Smooth muscle cell of the brain vasculature (primary cell): ENCODE measurements around the gene CNDP2.
"Not testable (repeated sequence)": the region's sequence is repeated elsewhere in the genome, so short reads cannot be mapped to it uniquely, and the experiment has no call there.

Source experiments
- DNase-seq: peaks from one replicate; pipeline ENCODE4 v3.0.0-alpha.2; 2012; ENCODE audit warnings: low read depth, low spot score

CNDP2 gene

DNA sequence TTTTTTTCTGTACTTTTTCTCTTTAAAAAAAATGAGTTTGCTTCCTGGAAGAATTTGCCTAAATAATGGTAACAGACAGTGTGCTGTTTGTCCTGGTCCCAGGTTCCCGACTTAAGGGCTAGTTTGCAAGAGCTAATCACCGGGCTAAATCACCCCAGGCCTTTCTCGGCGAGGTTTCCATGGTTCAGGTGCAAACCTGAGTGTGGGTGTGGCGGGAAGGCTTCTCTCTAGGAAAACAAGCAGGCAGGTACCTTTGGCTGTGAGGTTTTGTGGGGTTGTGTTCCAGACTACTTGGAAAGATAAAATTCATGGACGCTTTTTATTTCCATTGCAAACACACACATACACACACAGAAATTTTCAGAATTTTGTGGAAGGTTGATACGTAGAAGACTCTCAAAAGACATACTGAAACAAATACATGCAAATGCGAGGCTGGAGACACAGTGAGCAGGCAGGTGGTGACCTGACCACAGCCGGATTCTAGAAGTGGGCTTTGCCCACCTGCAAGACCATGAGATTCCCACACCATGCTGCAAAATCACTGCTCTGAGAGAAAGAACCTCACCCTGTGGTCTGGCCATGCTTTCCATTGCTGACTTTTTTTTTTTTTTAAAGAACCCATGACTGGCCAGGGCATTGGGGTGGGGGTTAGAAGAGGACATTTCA is 39.0 kb downstream of the CNDP2 start:
- DNase-seq: no peak

DNA sequence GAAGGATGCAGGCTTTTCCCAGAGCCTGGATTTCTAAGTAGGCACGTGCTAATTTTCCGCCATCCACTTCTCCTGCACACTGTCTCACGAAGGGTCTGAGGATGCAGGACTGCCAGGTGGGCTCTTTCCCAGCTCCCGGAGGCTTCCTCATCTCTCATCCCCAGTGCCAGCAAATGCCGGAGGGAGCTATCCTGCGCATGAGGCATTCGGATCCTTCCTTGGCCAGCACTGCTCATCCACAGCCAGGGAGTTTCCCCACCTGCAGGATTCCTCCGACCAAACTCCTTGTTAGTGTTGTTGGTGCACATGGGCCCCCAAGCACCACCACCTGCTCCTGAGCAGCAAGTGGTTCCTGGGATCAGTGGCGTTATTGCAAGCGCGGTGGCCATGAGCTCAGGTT is 43.1 kb downstream of the CNDP2 start:
- DNase-seq: no peak

DNA sequence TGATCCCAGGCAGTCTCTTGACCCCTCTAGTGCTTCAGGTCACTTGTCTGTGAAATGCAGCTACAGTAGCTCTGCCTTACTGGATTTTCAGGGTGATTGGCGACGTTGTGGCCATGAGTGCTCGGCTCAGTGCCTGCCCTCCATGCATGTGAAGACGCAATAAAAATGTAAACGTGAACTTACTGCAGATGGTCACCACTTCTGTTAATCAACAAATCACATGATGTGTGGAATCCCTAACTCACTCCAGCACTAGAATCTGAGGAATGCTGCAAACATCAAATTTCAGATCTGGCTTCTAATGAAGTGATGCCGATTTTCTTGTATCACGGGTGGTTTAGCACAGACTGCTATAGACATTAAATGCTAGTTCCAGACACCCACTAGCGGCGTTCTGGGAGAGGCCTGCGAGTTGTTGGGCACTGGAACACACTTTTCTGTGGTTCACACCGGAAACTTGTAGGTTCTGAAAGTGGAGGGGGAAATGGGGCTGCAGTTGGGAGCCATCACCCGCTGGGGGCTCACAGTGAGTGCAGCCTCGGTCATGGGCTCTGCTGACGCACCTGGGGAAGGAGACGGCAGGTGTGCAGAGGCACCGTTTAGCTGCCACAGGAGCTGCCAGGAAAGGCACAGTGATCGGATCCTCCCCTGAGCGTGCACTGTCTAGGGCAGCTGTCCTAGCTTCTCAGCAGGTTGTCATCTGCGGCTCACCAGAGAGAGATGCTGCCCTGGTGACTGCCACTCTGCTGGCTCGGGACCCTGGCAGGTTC is 44.7 kb downstream of the CNDP2 start:
- DNase-seq: no peak

DNA sequence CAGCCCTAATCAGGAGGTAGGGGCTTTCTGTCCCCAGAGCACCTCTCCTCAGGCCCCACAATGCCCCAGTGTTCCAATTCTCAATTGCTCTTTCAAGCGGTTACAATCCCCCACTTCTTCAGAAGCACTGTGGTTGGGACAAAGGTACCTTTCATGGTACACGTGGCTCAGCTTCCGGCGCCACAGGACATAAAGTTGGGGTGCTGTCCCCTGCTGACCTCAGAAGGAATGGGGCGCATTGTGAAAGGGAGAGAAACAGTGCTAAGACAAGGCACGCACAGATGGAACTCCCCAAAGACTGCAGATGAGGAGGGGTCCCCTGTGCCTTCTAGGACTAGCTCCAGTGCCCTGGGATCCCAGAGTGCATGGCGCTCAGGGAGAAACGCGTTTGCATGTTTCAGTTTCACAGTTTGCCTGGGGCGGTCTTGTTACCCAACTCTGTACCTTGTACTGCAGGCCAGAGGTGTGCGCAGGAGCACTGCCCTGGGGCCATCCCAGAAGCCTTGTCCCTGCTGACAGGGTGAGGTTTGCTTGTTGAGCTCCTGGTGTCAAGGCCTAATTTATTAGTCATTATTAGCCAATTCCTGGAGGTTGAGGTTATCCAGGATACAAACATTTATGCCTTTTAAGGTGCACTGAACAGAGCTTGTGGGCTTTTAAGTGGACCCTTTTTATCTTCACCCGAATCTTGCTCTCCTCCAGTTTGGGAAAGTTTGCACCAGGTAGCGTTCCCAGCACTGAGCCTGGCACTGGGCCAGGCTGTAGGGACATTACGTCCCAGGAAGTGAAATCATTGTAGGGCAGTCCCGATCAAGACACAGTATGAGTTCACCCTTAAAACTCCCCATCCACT is 45.8 kb downstream of the CNDP2 start:
- DNase-seq: no peak

DNA sequence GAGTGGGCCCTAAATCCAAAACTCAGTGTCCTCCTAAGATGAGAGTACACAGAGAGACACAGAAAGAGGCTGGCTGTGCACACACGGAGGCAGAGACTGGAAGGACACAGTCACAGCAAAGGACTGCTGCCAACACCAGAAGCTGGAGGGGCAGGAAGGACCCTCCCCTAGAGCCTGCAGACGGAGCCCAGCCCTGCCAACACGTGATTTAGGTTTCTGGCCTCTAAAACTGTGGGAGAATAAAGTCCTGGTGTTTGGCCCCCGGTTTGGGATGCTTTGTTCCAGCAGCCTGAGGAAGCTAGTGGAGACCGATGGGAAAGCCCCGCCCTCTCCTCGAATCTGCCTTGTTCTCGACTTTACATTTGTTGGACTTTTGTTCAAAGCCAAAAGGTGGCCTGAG is 48.7 kb downstream of the CNDP2 start:
- DNase-seq: no peak

DNA sequence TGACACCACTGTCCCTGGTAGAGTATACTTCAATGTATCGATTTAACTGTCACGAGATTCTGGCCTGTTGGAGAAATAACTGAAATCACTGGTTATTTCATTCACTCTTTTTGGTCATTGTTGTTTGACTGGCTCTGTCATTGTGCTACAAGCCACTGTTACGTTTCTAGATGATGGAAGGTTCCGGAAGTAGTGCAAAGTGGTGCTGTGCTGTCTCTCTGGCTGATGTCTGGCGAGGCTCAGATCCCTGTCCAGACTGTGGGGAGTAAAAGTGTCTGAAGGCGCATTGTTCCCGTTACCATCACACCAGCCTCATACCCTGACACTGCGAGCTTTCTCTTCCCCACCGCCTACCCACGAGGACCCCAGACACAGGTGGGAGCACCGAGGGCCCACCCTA is 49.8 kb downstream of the CNDP2 start:
- DNase-seq: no peak

DNA sequence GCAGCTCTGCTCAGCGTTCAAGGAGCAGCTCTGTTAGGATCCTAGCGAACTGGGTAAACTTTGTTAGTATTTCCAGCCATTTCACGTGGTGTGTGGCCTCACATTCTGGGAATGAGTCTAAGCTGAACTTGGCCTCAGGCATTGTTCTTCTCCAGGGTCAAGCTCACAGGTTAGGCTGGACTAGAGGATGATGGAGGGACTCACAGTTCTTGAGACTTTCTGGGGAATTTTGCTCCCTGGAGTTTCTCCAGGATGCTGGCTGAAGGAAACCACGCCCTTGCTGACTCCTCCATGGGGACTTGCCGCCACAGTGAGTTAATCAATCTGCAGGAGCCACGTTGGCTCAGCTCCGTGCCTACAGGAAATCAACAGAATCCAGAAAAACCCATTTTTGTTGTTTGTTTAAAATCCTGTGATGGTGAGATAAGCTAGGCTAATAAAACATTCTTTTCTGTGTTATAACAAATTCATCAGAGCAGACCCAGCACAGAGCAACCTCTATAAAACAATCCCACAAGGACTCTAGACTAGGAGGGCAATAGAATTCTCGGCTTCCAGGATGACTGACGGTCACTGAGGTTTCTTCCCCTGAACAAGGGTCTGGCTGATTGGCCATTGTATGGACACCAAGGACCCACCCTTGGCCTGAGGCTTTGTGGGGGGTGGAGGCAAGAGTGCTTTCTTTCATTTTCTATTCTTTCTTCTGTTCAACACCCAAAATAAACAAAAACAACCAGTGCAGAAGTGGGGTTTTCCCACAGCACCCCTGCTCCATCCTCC is 50.8 kb downstream of the CNDP2 start:
- no peak for DNase-seq

DNA sequence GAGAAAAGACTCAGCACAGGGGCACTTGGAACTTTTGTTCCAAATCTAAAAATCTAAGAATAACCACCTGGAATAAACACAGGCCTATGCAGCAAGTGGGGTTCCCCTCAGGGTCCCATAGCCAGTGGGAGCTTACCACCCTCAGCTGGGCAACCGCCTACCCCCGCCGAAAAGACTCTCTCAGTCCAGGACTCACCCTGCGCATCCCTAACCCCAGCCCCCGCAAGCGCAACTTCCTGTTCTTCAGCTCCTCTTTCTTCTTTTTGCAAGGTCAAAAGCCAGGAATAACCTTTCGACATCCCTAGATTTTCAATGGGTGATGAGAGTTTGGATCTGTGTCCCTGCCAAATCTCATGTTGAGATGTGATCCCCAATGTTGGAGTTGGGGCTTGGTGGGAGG is 51.7 kb downstream of the CNDP2 start:
- no peak for DNase-seq

DNA sequence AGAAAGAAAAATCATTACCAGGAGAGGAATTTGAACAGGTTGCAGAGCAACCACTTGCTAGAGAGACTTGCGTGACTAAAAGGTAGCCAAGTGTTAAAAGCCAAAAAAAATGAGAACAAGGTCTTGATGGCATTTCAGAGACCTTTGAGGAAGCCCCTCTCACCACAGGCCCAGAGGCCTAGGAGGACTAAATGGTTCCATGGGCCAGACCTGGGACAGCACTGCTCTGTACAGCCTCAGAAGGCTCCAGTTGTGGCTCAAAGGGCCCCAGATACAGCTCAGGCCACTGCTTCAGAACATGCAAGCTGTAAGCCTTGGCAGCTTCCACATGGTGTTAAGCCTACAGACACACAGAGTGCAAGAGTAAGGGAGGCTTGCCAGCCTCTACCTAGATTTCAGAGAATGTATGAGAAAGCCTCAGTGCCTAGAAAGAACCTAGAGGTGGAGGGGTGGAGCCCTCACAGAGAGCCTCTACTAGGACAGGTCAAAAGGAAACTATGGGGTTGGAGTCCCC is 53.5 kb downstream of the CNDP2 start:
- no peak for DNase-seq

DNA sequence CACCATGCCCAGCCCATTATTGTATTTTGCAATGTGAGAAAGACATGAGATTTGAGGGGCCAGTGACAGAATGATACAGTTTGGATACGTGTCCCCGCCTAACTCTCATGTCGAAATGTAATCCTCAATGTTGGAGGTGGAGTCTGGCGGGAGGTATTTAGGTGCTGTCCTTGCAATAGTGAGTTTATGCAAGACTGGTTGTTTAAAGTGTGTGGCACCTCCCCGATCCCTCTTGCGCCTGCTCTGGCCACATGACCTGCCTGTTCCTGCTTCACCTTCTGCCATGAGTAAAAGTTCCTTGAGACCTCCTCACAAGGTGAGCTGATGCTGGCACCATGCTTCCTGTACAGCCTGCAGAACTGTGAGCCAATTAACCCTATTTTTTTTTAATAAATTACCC is 54.7 kb downstream of the CNDP2 start:
- DNase-seq: no peak

DNA sequence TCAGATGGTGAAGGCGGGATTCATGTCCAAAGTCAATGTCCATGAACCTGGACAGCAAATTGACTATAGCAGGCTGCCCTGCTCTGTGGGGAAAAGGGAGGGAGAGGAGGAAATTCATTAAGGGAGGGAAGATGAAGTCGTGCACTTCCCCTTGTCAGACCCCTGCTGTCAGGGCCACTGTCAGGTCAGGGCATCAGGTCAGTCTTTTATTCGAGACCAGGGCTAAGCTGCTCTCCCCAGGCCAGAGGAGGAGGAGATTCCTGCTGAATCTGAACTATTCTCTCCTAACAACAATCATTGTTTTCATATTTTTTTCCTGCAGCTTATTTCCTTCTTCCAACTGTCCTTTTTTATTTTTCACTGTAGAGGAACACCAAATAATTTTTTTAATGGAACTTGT is 55.3 kb downstream of the CNDP2 start:
- no peak for DNase-seq

DNA sequence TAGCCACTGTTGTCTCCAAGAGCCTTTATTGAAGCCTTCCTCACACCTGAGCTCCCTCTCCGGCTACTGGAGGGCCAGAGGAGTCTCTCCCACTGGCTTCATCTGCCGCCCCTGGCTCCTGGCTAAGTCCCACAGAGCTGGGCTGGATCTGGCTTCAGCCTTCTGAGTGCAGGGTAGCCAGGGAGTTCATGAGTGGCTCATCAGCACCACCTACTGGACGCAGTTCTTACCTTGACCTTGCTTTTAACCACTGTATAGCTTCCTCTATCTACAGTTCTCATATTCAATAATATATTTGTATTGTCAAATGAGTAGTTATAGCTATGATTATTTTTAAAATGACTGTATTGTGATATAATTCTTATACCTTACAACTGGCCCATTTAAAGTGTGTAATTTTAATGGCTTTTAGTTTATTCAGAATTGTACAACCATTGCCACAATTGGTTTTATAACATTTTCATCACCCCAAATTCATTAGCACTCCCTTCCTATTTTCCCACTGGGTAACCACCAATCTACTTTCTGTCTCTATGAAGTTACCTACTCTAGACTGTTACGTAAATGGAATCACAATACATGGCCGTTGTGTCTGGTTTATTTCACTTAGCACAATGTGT is 55.9 kb downstream of the CNDP2 start:
- DNase-seq: peak; percentile 63

DNA sequence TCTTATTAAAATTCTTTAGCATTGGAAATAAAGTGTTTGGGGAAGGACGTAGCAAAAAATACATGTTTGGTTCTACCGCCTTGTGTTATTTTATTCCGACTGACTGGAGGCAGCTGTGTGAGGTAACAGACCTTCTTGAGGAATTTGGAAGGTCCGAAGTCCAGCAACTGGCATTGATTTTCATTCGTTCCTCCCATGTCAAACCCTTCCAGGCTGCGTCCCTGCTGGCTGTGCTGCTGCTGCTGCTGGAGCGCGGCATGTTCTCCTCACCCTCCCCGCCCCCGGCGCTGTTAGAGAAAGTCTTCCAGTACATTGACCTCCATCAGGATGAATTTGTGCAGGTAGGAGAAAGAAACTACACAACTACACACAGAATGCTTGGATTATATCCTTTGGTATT is 60.0 kb downstream of the CNDP2 start:
- no peak for DNase-seq

DNA sequence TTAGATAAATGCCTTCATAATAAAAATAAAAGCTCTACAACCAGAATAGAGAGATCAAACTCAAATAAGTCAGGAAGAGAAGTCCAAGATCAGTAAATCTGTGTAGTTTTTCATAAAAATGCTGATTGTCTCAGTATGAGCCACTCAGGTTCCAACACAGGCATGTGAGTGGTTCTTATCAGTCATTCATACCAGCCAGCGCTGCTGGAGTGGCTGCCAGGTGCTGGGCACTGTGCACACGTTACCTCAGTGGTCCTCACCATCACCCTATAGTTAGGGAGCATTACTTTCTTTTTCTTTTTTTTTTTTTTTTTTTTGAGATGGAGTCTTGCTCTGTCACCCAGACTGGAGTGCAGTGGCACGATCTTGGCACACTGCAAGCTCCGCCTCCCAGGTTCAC is 61.9 kb downstream of the CNDP2 start:
- DNase-seq: no peak

DNA sequence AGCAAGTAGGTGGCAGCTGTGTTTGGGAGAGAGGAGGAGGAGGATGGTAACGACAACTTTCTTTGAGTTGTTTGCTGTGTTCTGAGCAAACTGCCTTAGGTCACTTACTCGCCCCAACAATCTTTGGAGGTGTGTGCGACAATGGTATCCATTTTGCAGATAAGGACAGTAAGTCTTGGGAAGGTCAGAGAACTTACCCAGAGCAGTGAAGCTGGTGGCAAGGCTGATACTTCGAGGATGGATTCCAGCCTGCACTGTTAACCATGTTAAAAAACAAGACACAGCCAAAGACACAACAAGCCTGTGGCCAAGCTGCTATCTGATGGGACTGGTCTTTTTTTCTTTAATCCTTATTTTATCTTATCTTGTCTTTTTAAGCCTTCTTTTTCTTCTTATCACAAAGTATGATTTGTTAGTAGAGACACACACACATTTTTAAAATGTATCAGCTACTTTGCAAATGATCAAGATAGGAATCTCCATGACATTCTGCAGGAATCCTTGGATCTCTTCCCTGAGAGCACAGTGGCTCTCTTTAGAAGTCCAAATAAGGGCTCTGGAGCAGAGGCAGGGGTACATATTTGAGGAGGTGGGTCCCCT is 66.1 kb downstream of the CNDP2 start:
- DNase-seq: no peak

DNA sequence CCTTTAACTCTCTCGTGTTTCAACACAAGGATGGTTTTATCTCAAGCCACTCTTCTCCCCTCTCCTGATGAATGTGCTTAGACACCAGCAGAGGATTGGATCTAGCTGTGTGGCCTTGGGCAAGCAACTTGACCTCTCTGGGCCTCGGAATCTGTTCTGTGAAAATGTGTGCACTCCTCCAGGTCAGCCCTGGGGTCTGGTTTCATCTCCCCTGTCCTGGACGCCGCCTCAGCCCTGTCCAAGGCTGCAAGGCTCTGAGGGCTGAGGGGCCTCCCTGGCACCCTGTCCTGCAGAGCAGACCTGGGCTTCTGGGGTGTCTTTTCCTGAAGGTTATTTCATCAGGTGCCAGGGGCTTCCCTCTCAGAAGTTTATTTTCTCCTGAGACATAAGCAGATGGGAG is 66.6 kb downstream of the CNDP2 start:
- no peak for DNase-seq

DNA sequence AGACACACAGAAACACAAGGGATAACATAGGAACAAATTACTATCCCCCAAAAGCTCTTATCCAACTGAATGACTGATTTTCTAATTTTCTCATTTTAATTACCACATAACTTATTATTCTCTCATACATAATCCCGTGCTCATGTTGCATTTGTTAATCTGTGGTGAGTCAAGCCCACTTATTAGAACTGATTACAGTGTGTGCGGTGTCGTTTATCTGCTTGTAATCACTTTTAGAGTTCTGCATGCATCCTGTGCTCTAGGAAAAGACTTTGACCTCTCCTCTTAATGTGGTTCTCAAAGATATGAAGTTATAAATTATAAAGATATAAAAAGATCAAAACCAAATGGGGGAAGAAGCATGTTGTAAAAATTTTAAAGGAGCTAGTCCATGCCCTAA is 67.8 kb downstream of the CNDP2 start:
- DNase-seq: no peak

DNA sequence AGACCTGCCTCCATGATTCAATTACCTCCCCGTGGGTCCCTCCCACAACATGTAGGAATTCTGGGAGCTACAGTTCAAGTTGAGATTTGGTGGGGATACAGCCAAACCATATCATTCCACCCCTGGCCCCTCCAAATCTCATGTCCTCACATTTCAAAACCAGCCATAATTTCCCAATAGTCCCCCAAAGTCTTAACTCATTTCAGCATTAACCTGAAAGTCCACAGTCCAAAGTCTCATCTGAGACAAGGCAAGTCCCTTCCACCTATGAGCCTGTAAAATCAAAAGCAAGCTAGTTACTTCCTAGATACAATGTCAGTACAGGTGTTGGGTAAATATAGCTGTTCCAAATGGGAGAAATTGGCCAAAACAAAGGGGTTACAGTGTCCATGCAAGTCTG is 69.0 kb downstream of the CNDP2 start:
- DNase-seq: not testable (repeated sequence)

DNA sequence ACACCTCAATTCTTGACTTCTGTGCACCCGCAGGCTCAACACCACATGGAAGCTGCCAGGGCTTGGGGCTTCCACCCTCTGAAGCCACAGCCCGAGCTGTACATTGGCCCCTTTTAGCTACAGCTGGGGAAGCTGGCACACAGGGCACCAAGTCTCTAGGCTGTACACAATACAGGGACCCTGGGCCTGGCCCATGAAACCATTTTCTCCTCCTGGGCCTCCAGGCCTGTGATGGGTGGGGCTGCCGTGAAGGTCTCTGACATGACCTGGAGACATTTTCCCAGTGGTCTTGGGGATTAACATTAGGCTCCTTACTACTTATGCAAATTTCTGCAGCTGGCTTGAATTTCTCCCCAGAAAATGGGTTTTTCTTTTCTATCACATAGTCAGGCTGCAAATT is 69.8 kb downstream of the CNDP2 start:
- DNase-seq: not testable (repeated sequence)

DNA sequence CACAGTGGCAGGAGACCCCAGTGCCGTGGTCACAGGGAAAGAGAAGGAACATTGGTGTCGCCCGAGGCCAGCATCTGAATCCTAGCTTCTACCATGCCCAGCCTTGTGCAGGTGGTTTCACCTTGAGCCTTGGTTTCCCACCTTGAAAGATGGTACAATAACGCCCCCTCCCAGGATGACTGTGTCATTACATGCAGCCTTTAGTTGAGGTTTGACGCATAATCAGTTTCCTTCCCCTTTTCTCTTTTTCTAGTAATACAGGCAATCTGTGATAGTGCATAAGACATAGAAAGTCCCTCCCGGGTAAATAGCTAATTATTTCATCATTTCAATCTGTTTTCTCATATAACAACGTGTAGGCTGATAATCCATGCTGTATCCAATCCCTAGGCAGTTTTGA is 71.7 kb downstream of the CNDP2 start:
- DNase-seq: no peak

DNA sequence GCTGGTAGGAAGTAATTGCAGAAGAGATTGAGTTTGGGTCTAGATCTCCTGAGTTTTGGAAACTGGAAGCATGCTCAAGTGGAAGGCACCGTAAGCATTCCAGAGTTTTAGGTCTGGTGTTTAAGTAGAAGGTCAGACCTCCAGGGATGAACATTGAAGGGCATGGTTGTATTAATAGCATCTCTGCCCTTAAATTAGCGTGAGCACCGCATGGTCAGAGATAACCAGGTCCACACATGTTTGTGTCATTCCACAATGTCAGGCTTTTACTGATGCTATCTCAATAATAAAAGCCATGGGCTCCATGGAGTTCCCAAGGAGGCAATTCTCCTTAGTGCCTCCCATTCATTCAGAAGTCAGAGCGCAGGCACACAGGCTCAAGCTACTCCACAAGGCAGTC is 73.2 kb downstream of the CNDP2 start:
- no peak for DNase-seq
